ENCODE results near the gene MAP2K7. TPM values are rescaled to one million over a fixed set of nuclear protein-coding genes. Genes with fewer than 3 reads are reported as not detected.
"Not testable (repeated sequence)": the region's sequence is repeated elsewhere in the genome, so short reads cannot be mapped to it uniquely, and the experiment has no call there.

Gene MAP2K7
- total RNA-seq, 2 donors from 2014 or later, result 104 to 107 TPM

DNA sequence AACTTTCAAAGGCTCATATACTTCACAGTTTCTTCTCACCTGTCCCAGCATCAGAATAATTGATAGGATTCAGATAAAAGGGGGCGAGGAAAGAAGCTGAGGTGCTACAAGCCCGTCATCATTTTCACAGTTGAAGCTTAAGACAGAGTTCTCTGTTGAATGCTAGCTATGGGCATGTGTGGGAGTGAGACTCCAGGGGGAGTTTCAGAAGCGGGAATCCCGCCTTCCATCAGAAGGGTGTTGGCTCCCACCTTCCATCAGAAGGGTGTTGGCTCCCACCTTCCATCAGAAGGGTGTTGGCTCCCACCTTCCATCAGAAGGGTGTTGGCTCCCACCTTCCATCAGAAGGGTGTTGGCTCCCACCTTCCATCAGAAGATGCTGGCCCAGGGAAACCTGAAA, 57.4 kb downstream of the MAP2K7 start:
- not testable (repeated sequence) for H3K27ac Mint-ChIP-seq; H3K4me3 Mint-ChIP-seq; H3K27me3 Mint-ChIP-seq; H3K9me3 ChIP-seq (ENCODE audit: control insufficient read depth, low read length, poor library complexity, severe bottlenecking); ATAC-seq; H3K36me3 Mint-ChIP-seq (ENCODE audit: low read depth); H3K4me1 Mint-ChIP-seq; DNase-seq

- H3K9me3 ChIP-seq (ENCODE audit: control insufficient read depth, low read length, poor library complexity, severe bottlenecking), result no peaks in the 10 kb centered on the region
- no peak for DNase-seq
- ATAC-seq, result no peak
- no peaks in the 10 kb centered on the region for H3K27me3 Mint-ChIP-seq
- no peaks in the 10 kb centered on the region for H3K4me1 Mint-ChIP-seq
- H3K36me3 Mint-ChIP-seq (ENCODE audit: low read depth), result peaks cover 2% of the 10 kb centered on the region
- no peak overlapping the region for H3K4me3 Mint-ChIP-seq
- no peak overlapping the region for H3K27ac Mint-ChIP-seq
Observed at GRCh38 chr19:7961920-7962626, 58.4 kb downstream of the MAP2K7 start.

- no peak for ATAC-seq
- Mint-ChIP-seq H3K36me3 (ENCODE audit: low read depth) (peaks cover 2% of the 10 kb centered on the region), H3K27me3 (no peaks in the 10 kb centered on the region), H3K27ac (no peak overlapping the region), H3K4me3 (no peak overlapping the region), H3K4me1 (no peaks in the 10 kb centered on the region)
- DNase-seq, result no peak
- no peaks in the 10 kb centered on the region for H3K9me3 ChIP-seq (ENCODE audit: control insufficient read depth, low read length, poor library complexity, severe bottlenecking)
Observed at GRCh38 chr19:7962644-7963268, 59.1 kb downstream of the MAP2K7 start.

GRCh38 chr19:7963566-7963965, 59.9 kb downstream of the MAP2K7 start:
- H3K4me1 Mint-ChIP-seq, result no peaks in the 10 kb centered on the region

More at GRCh38 chr19:7963566-7963965, 59.9 kb downstream of the MAP2K7 start:
- H3K4me3 Mint-ChIP-seq, result no peak overlapping the region
- H3K27ac Mint-ChIP-seq, result no peak overlapping the region
- H3K9me3 ChIP-seq (ENCODE audit: control insufficient read depth, low read length, poor library complexity, severe bottlenecking), result no peaks in the 10 kb centered on the region
- ATAC-seq, result no peak
- no peak for DNase-seq
- H3K27me3 Mint-ChIP-seq, result no peaks in the 10 kb centered on the region
- H3K36me3 Mint-ChIP-seq (ENCODE audit: low read depth), result peaks cover 2% of the 10 kb centered on the region

Other genes starting within 250 kb of the MAP2K7 start
- not detected for gene RETN, start 234.8 kb upstream of the MAP2K7 start, total RNA-seq
- gene MCEMP1, start 226.8 kb upstream of the MAP2K7 start, total RNA-seq, result under 1 TPM; 0.52 to 0.68 TPM
- gene TRAPPC5, start 223.0 kb upstream of the MAP2K7 start, total RNA-seq, result 10 to 100 TPM; 55.5 to 69.8 TPM
- gene FCER2, start 201.7 kb upstream of the MAP2K7 start, total RNA-seq, result 1 to 10 TPM in 1 of 2 donors, not detected in 1; 7.0 TPM
- not detected for gene CLEC4G, start 171.8 kb upstream of the MAP2K7 start, total RNA-seq
- gene CD209, start 156.3 kb upstream of the MAP2K7 start, total RNA-seq, result not detected
- under 1 TPM in 1 of 2 donors, not detected in 1; 0.17 TPM for gene CLEC4M, start 140.6 kb upstream of the MAP2K7 start, total RNA-seq
- 10 to 100 TPM in 1 of 2 donors, 1 to 10 TPM in 1; 9.3 to 10.1 TPM for gene EVI5L, start 73.7 kb upstream of the MAP2K7 start, total RNA-seq
- gene PRR36, start 29.5 kb upstream of the MAP2K7 start, total RNA-seq, result under 1 TPM; 0.37 to 0.63 TPM
- not detected for gene LRRC8E, start 15.4 kb upstream of the MAP2K7 start, total RNA-seq
- gene TGFBR3L, start 11.0 kb downstream of the MAP2K7 start, total RNA-seq, result 1 to 10 TPM; 1.4 to 1.7 TPM
- gene SNAPC2, start 16.5 kb downstream of the MAP2K7 start, total RNA-seq, result 10 to 100 TPM; 12.6 to 16.0 TPM
- not detected for gene CTXN1, start 22.3 kb downstream of the MAP2K7 start, total RNA-seq
- gene TIMM44, start 39.8 kb downstream of the MAP2K7 start, total RNA-seq, result 10 to 100 TPM; 89.5 to 93.1 TPM
- 10 to 100 TPM; 37.5 to 40.7 TPM for gene ELAVL1, start 101.8 kb downstream of the MAP2K7 start, total RNA-seq
- not detected for gene CCL25, start 148.9 kb downstream of the MAP2K7 start, total RNA-seq
- not detected for gene FBN3, start 245.7 kb downstream of the MAP2K7 start, total RNA-seq